Naive B cell (primary cell): ENCODE results near the gene VEGFC. TPM values are rescaled to one million over a fixed set of nuclear protein-coding genes. Genes with fewer than 3 reads are reported as not detected.

Experiments used
- ATAC-seq, 2 donors: fragments of 150-1000 bp; cut with Tn5 transposase; 2 replicates each; pipeline ENCODE4 v1.10.0; 2021; ENCODE audit warnings: low read depth in 2 of 2, mild to moderate bottlenecking in 2 of 2, moderate library complexity in 2 of 2
- DNase-seq: peaks from one replicate; pipeline ENCODE4 v3.0.0; 2022
- H3K27ac Mint-ChIP-seq, 6 donors: one replicate each; pipeline ENCODE4 v1.8.0; 2020 to 2022; ENCODE audit warnings: mild to moderate bottlenecking in 6 of 6, mixed read lengths in 6 of 6, moderate library complexity in 5 of 6, inconsistent platforms in 2 of 6
- H3K27me3 Mint-ChIP-seq, 3 donors: one replicate each; pipeline ENCODE4 v1.8.0; 2021 to 2022; ENCODE audit warnings: mixed read lengths in 3 of 3, mild to moderate bottlenecking in 1 of 3
- H3K36me3 Mint-ChIP-seq, 2 donors: one replicate each; pipeline ENCODE4 v1.8.0; 2020 to 2022; ENCODE audit warnings: mixed read lengths in 2 of 2, inconsistent platforms in 1 of 2, mild to moderate bottlenecking in 1 of 2
- H3K4me1 Mint-ChIP-seq, 3 donors: one replicate each; pipeline ENCODE4 v1.8.0; 2020 to 2022; ENCODE audit warnings: mixed read lengths in 3 of 3, inconsistent platforms in 1 of 3, mild to moderate bottlenecking in 1 of 3, moderate library complexity in 1 of 3
- H3K4me3 Mint-ChIP-seq, 8 donors: one replicate each; pipeline ENCODE4 v1.8.0; 2020 to 2022; ENCODE audit warnings: mild to moderate bottlenecking in 8 of 8, mixed read lengths in 8 of 8, moderate library complexity in 8 of 8, inconsistent platforms in 2 of 8
- H3K9me3 Mint-ChIP-seq, 7 donors: one replicate each; pipeline ENCODE4 v1.8.0; 2020 to 2022; ENCODE audit warnings: mixed read lengths in 7 of 7, mild to moderate bottlenecking in 5 of 7, inconsistent platforms in 2 of 7, moderate library complexity in 1 of 7
- polyA plus RNA-seq, 6 donors: library from polyadenylated mRNA; unstranded; fragments of 300-500 nt; fragmentation: Illumina TruSeq; gene quantifications; one replicate each; pipeline ENCODE4 v1.2.3, GENCODE V29; 2021; ENCODE audit warnings: low read depth in 6 of 6

Gene VEGFC
- polyA plus RNA-seq, 6 donors from 2014 or later: 0.30 TPM; not detected in 5

GRCh38 chr4:176745902-176746301, 46.8 kb downstream of the VEGFC start:
- H3K4me3 Mint-ChIP-seq: no peak overlapping the region
- DNase-seq: no peak
- H3K4me1 Mint-ChIP-seq: no peaks in the 10 kb centered on the region
- no peak for ATAC-seq
- no peak overlapping the region for H3K27ac Mint-ChIP-seq
- no peaks in the 10 kb centered on the region for H3K27me3 Mint-ChIP-seq
- H3K9me3 Mint-ChIP-seq: peaks cover 0 to 3% (median 0%) of the 10 kb centered on the region in 7 donors
- no peaks in the 10 kb centered on the region for H3K36me3 Mint-ChIP-seq

- no peak for DNase-seq
These were observed 48.6 kb downstream of the VEGFC start for GRCh38 chr4:176744091-176744490.

GRCh38 chr4:176742211-176742610, 50.5 kb downstream of the VEGFC start:
- H3K27me3 Mint-ChIP-seq: no peaks in the 10 kb centered on the region
- H3K4me1 Mint-ChIP-seq: no peaks in the 10 kb centered on the region

More at GRCh38 chr4:176744091-176744490, 48.6 kb downstream of the VEGFC start:
- Mint-ChIP-seq H3K4me3 (no peak overlapping the region), H3K4me1 (no peaks in the 10 kb centered on the region), H3K27ac (no peak overlapping the region), H3K27me3 (no peaks in the 10 kb centered on the region), H3K9me3 (peaks cover 0 to 3% (median 0%) of the 10 kb centered on the region in 7 donors), H3K36me3 (no peaks in the 10 kb centered on the region)
- ATAC-seq: no peak

GRCh38 chr4:176741253-176741652, 51.5 kb downstream of the VEGFC start:
- H3K27me3 Mint-ChIP-seq: no peaks in the 10 kb centered on the region
- H3K9me3 Mint-ChIP-seq: peaks cover 0 to 3% (median 0%) of the 10 kb centered on the region in 7 donors
- H3K27ac Mint-ChIP-seq: no peak overlapping the region
- H3K36me3 Mint-ChIP-seq: no peaks in the 10 kb centered on the region
- ATAC-seq (no peak), DNase-seq (no peak)
- no peaks in the 10 kb centered on the region for H3K4me1 Mint-ChIP-seq
- H3K4me3 Mint-ChIP-seq: no peak overlapping the region

More at GRCh38 chr4:176742211-176742610, 50.5 kb downstream of the VEGFC start:
- ATAC-seq (no peak), DNase-seq (no peak)
- Mint-ChIP-seq H3K9me3 (peaks cover 0 to 3% (median 0%) of the 10 kb centered on the region in 7 donors), H3K4me3 (no peak overlapping the region), H3K36me3 (no peaks in the 10 kb centered on the region), H3K27ac (no peak overlapping the region)

- H3K36me3 Mint-ChIP-seq: no peaks in the 10 kb centered on the region
- no peak for DNase-seq
- no peaks in the 10 kb centered on the region for H3K4me1 Mint-ChIP-seq
- H3K4me3 Mint-ChIP-seq: no peak overlapping the region
- H3K27ac Mint-ChIP-seq: no peak overlapping the region
- no peak for ATAC-seq
- no peaks in the 10 kb centered on the region for H3K27me3 Mint-ChIP-seq
- no peaks in the 10 kb centered on the region for H3K9me3 Mint-ChIP-seq
These were observed 57.4 kb downstream of the VEGFC start for GRCh38 chr4:176735300-176735699.

- no peak for ATAC-seq
- Mint-ChIP-seq H3K27me3 (no peaks in the 10 kb centered on the region), H3K27ac (no peak overlapping the region), H3K36me3 (no peaks in the 10 kb centered on the region), H3K4me3 (no peak overlapping the region), H3K4me1 (no peaks in the 10 kb centered on the region), H3K9me3 (no peaks in the 10 kb centered on the region)
- no peak for DNase-seq
These were observed 58.3 kb downstream of the VEGFC start for GRCh38 chr4:176734461-176734860.

GRCh38 chr4:176729489-176729888, 63.2 kb downstream of the VEGFC start:
- Mint-ChIP-seq H3K36me3 (no peaks in the 10 kb centered on the region), H3K27ac (no peak overlapping the region), H3K4me3 (no peak overlapping the region), H3K4me1 (no peaks in the 10 kb centered on the region), H3K9me3 (no peaks in the 10 kb centered on the region), H3K27me3 (no peaks in the 10 kb centered on the region)
- no peak for ATAC-seq
- no peak for DNase-seq

GRCh38 chr4:176726803-176727202, 65.9 kb downstream of the VEGFC start:
- ATAC-seq (no peak), DNase-seq (no peak)
- Mint-ChIP-seq H3K27me3 (no peaks in the 10 kb centered on the region), H3K27ac (no peak overlapping the region), H3K36me3 (no peaks in the 10 kb centered on the region), H3K9me3 (no peaks in the 10 kb centered on the region), H3K4me3 (no peak overlapping the region), H3K4me1 (no peaks in the 10 kb centered on the region)

GRCh38 chr4:176721459-176721858, 71.3 kb downstream of the VEGFC start:
- DNase-seq (no peak), ATAC-seq (no peak)
- Mint-ChIP-seq H3K4me1 (no peaks in the 10 kb centered on the region), H3K9me3 (peaks cover 0 to 11% (median 6%) of the 10 kb centered on the region in 7 donors), H3K4me3 (no peak overlapping the region), H3K27ac (no peak overlapping the region), H3K27me3 (no peaks in the 10 kb centered on the region), H3K36me3 (no peaks in the 10 kb centered on the region)

- Mint-ChIP-seq H3K36me3 (no peaks in the 10 kb centered on the region), H3K9me3 (peaks cover 0 to 11% (median 6%) of the 10 kb centered on the region in 7 donors), H3K27ac (no peak overlapping the region), H3K4me1 (no peaks in the 10 kb centered on the region), H3K4me3 (no peak overlapping the region), H3K27me3 (no peaks in the 10 kb centered on the region)
- no peak for DNase-seq
- no peak for ATAC-seq
These were observed 73.8 kb downstream of the VEGFC start for GRCh38 chr4:176718881-176719280.

GRCh38 chr4:176717237-176717636, 75.5 kb downstream of the VEGFC start:
- H3K27me3 Mint-ChIP-seq: no peaks in the 10 kb centered on the region

GRCh38 chr4:176709417-176709816, 83.3 kb downstream of the VEGFC start:
- Mint-ChIP-seq H3K4me1 (no peaks in the 10 kb centered on the region), H3K4me3 (no peak overlapping the region), H3K36me3 (no peaks in the 10 kb centered on the region), H3K27ac (no peak overlapping the region), H3K9me3 (peaks cover 0 to 5% (median 2%) of the 10 kb centered on the region in 7 donors), H3K27me3 (no peaks in the 10 kb centered on the region)
- DNase-seq: no peak
- no peak for ATAC-seq

More at GRCh38 chr4:176717237-176717636, 75.5 kb downstream of the VEGFC start:
- Mint-ChIP-seq H3K9me3 (peaks cover 0 to 15% (median 7%) of the 10 kb centered on the region in 7 donors), H3K4me3 (no peak overlapping the region), H3K4me1 (no peaks in the 10 kb centered on the region), H3K36me3 (no peaks in the 10 kb centered on the region), H3K27ac (no peak overlapping the region)
- DNase-seq: no peak
- no peak for ATAC-seq

GRCh38 chr4:176708771-176709311, 83.9 kb downstream of the VEGFC start:
- DNase-seq: no peak
- Mint-ChIP-seq H3K27ac (no peak overlapping the region), H3K36me3 (no peaks in the 10 kb centered on the region), H3K27me3 (no peaks in the 10 kb centered on the region), H3K4me3 (no peak overlapping the region), H3K9me3 (peaks cover 0 to 5% (median 2%) of the 10 kb centered on the region in 7 donors), H3K4me1 (no peaks in the 10 kb centered on the region)
- ATAC-seq: no peak

GRCh38 chr4:176690716-176691115, 102.0 kb downstream of the VEGFC start:
- Mint-ChIP-seq H3K4me1 (no peaks in the 10 kb centered on the region), H3K4me3 (no peak overlapping the region), H3K27ac (no peak overlapping the region), H3K36me3 (no peaks in the 10 kb centered on the region), H3K27me3 (no peaks in the 10 kb centered on the region), H3K9me3 (peaks cover 0 to 3% (median 0%) of the 10 kb centered on the region in 7 donors)
- DNase-seq (no peak), ATAC-seq (no peak)
